Large intestine (tissue), 3 donors: Measurements from ENCODE around the gene NLN. TPM values are rescaled to one million over a fixed set of nuclear protein-coding genes. Genes with fewer than 3 reads are reported as not detected.

ENCODE experiments used
- DNase-seq, 2 donors: peaks; one replicate each; pipeline versions ENCODE4 v3.0.0 to v3.0.0-alpha.2; 2013
- H3K27ac ChIP-seq: one replicate; pipeline ENCODE4 v1.5.1; 2013; ENCODE audit warnings: low read length
- H3K27me3 ChIP-seq: 2 replicates; pipeline ENCODE4 v1.6.1; 2013; ENCODE audit warnings: low read length; ENCODE audit not compliant: control insufficient read depth, insufficient read depth
- H3K36me3 ChIP-seq: 2 replicates; pipeline ENCODE4 v1.6.1; 2013; ENCODE audit warnings: low read length; ENCODE audit not compliant: control insufficient read depth, insufficient read depth
- H3K4me1 ChIP-seq: one replicate; pipeline ENCODE4 v1.6.1; 2013; ENCODE audit warnings: low read length; ENCODE audit not compliant: control insufficient read depth, insufficient read depth
- H3K4me3 ChIP-seq: one replicate; pipeline ENCODE4 v1.5.1; 2013; ENCODE audit warnings: low read length
- H3K9me3 ChIP-seq: one replicate; pipeline ENCODE4 v1.6.1; 2013; ENCODE audit warnings: mild to moderate bottlenecking, low read depth, low read length, moderate library complexity; ENCODE audit not compliant: control insufficient read depth
- WGBS: methylation state at CpG from one replicate; pipeline ENCODE4 v1.1.5; 2013; ENCODE audit warnings: low lambda C conversion rate; ENCODE audit not compliant: insufficient coverage; 5-methylcytosine and 5-hydroxymethylcytosine counted together
- polyA plus RNA-seq: library from polyadenylated mRNA; unstranded; fragments of 120-200 nt; gene quantifications from one replicate; pipeline ENCODE4 v1.2.1, GENCODE V29; 2013

NLN gene
- polyA plus RNA-seq, 1 donor = 11.8 TPM

DNA sequence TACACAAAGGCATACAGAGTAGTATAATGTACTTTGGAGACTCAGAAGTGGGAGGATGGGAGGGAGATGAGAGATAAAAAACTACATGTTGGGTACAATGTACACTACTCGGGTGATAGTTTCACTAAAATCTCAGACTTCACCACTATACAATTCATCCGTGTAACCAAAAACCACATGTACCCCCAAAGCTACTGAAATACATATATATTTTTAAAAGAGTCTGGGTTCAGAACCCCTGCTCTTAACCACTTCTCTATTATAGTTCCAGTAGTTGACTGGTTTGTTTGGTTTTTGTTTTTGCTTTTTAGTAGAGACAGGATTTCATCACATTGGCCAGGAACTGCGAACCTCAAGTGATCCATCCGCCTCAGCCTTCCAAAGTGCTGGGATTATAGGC is 22.7 kb upstream of the NLN start:
- Histone ChIP-seq H3K9me3 (no peaks in the 10 kb centered on the region), H3K27ac (no peak overlapping the region), H3K4me1 (no peaks in the 10 kb centered on the region), H3K27me3 (no peaks in the 10 kb centered on the region), H3K4me3 (no peak overlapping the region), H3K36me3 (no peaks in the 10 kb centered on the region)
- 100% methylated on average over 2 of the region's 4 CpGs for WGBS
- DNase-seq = no peak

DNA sequence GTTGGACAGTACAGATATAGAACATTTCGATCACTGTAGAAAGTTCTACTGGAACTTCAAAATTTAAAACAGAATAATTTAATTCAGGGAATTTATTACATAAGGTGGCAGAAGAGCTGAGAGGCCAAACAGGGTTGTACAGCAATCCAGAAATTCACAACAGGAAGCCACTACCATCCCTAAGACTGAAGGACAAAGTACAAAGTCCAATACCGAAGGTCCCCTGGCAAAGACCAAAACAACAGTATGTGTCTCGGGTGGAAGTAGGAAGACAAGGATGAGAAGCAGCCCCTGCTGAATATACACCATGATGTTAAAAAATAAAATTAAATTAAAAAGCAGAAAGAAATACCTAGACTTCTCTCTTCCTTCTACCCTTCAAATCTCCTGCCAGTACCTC is 20.0 kb upstream of the NLN start:
- peak in 1 of 2 donors; percentile 23 for DNase-seq
- Histone ChIP-seq H3K4me3 (no peak overlapping the region), H3K36me3 (no peaks in the 10 kb centered on the region), H3K9me3 (no peaks in the 10 kb centered on the region), H3K27me3 (no peaks in the 10 kb centered on the region), H3K4me1 (no peaks in the 10 kb centered on the region), H3K27ac (no peak overlapping the region)
- WGBS = no CpG with 5 or more reads among the region's 3 CpGs

DNA sequence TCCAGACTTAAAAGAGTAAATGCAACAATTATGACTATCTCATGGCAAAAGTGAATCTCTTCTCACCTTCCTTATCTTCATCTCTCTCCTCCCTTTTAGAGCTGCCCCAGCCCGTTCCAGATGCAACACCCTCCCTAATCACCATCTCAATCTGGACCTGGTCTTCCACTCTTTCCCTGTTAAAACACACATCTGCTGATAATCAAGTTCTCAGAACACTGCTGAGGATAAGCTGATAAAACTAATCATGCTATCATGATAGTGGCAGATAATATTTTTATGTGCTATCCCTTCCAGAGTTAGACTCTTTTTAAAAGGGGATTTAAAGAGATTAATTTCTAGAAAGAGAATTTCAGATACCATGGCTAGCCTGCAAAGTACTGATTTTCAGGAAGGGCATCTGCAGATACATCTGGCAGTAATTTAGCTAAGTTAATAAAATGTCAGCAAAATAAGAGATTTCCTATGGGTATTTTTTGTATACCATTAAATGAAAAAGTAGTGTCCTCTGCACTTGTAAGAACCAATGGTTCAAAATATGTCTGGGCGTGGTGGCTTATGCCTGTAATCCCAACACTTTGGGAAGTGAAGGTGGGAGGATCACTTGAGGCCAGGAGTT is 17.3 kb upstream of the NLN start:
- DNase-seq = no peak
- no peak overlapping the region for H3K27ac ChIP-seq
- H3K27me3 ChIP-seq = no peaks in the 10 kb centered on the region
- H3K4me3 ChIP-seq = no peak overlapping the region
- WGBS = no CpG with 5 or more reads among the region's 2 CpGs
- H3K4me1 ChIP-seq = no peaks in the 10 kb centered on the region
- H3K36me3 ChIP-seq = no peaks in the 10 kb centered on the region
- no peaks in the 10 kb centered on the region for H3K9me3 ChIP-seq

DNA sequence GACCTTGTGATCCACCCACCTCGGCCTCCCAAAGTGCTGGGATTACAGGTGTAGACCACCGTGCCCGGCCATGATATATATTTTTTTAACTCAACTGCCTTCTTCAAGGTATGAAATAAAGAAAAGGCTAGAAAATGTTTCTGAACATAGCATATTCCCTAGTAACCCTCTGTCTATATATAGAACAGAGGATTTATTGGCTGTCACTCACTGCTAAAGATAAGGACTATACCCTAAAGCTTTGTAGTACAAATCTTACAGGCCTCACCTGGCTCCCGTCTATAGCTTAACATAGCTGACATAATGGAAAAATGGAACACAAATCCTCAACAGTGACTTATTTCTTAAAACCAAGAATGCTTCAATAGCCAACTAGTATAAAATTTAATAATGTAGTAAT is 14.3 kb upstream of the NLN start:
- DNase-seq = peak in 1 of 2 donors; percentile 15

DNA sequence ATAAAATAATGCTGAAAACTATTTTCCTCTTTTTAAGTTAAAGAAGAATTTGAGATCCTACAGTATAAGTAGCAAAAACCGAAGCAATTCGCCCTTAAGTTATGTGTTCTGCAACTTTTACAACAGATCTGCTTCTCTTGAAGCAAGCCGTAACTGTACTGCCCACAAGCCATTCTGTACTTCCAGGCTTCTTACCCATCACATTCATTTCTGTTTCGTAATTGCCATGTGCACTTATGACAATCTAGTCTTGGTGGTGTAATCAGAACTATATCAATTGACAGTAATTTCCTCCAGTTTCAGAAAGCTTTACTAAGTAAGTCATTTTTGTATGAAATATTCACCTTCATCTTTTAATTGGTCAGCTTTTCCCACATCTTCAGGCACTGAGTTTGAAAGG is 13.9 kb upstream of the NLN start:
- DNase-seq = no peak
- no peaks in the 10 kb centered on the region for H3K9me3 ChIP-seq
- no peaks in the 10 kb centered on the region for H3K4me1 ChIP-seq
- WGBS = 80% methylated on average over 1 of the region's 4 CpGs
- no peak overlapping the region for H3K4me3 ChIP-seq
- no peaks in the 10 kb centered on the region for H3K36me3 ChIP-seq
- no peak overlapping the region for H3K27ac ChIP-seq
- no peaks in the 10 kb centered on the region for H3K27me3 ChIP-seq

More for the DNA sequence above, 14.3 kb upstream of the NLN start:
- H3K27me3 ChIP-seq = no peaks in the 10 kb centered on the region
- no peaks in the 10 kb centered on the region for H3K36me3 ChIP-seq
- no CpG with 5 or more reads among the region's 4 CpGs for WGBS
- H3K4me3 ChIP-seq = no peak overlapping the region
- no peaks in the 10 kb centered on the region for H3K4me1 ChIP-seq
- no peaks in the 10 kb centered on the region for H3K9me3 ChIP-seq
- H3K27ac ChIP-seq = no peak overlapping the region

DNA sequence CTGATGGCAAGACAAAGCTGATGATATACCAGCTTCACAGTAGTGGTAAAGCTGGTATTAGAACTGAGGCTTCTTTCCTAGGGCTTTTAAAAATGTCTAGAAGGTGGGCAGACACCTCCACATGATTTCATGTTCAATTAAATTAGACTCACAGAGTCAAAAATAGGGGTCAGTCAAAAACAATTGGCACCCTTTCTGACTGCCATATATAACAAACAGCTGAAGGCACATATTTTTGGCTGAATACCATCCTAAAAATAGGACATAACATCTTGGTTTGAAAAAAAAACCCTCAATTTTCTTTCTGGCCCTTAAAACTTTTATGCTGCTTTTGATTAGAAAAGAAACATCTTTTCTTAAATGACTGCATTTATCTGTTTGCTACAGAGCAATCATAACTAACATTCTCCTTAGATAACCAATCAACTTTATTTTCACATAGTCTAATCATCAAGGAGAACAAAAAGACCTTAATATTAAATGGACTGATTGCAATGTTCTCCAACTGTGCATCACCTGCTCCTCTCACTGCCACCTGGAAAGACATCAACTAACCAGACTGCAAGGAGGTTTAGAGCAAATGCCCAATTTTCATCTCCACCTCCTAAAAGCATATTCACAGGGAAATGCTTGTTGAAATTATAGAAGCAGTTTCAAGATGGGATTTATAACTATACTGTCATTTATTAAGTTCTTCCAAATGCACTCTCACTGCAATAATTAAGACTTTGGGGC is 3.3 kb upstream of the NLN start:
- Histone ChIP-seq H3K4me1 (no peaks in the 10 kb centered on the region), H3K27me3 (no peaks in the 10 kb centered on the region), H3K9me3 (no peaks in the 10 kb centered on the region), H3K27ac (no peak overlapping the region), H3K4me3 (no peak overlapping the region), H3K36me3 (no peaks in the 10 kb centered on the region)
- no peak for DNase-seq

DNA sequence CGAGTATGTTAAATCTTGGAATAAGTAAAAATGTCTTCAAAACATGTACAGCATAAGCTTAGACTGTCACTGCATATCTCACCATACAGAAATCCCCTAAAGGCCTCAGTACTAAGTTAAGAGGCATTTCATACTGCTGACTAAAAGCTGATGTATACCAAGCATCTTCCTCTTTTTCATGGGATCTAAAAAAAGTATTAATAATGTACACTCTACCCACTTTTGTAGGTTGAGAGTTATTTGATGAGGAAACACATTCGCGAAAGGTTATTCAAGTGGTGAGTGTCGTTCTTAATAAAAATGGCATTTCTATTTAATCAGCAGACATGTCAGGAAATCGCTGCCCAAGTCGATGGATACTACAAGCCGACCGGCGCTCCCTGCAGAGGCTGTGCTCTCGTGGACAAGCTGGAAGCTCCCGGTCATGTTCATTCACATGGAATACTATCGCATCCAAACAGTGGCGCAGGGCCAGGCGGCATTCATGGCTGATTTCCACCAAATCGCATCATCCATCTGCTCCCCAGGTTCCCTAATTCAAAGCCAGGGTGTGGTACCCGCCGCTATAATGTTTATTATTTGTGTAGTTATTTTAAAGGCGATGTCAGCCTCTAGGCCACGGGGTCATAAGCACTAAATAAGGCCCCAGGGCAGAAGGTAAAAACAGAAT is 820 bp upstream of the NLN start:
- Histone ChIP-seq H3K4me3 (peak overlapping the region; percentile 73), H3K27me3 (no peaks in the 10 kb centered on the region), H3K4me1 (no peaks in the 10 kb centered on the region), H3K27ac (peak overlapping the region; percentile 33), H3K36me3 (no peaks in the 10 kb centered on the region), H3K9me3 (no peaks in the 10 kb centered on the region)
- no CpG with 5 or more reads among the region's 19 CpGs for WGBS
- peak; percentile 13 to 50 for DNase-seq

DNA sequence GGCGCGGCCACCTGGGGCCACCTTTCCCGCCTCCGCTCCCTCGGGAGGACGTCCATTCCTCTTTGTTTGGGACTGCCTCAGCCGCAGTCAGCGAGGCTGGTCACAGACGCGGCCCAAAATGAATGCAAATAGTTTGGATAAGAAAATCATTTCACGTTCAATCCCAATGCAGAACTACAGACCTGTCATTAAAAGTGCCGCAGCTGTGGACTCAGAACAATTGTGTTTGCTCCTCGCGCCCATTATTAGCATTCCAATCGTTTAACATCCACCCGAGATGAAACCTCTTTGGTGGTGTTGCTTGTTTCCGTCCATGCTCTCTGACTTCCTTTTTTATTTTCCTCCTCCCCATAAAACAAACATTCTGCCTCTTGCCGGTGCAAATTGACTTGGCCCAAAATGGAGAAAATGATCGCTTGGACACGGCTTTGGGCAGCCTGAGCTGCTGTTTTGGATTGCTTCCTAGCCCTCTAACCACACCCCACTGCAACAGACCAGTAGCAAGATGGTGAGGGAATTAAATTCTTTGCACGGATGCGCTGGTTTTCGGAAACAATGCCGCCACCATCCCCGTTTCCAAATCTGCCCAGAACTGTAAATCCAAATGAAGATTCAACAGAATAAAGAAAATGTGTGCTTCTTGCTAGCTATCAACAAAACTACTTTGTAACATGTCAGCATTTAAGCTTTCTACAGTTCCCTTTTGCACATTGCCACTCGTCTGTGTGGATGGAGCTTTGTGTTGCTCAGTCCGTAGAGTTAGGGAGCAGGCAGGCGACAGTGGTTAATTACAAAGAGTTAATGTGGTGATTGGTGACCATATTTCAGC is 784 bp downstream of the NLN start:
- H3K4me3 ChIP-seq = peak overlapping the region; percentile 69
- DNase-seq = peak; percentile 9 to 51
- H3K36me3 ChIP-seq = no peaks in the 10 kb centered on the region
- no peaks in the 10 kb centered on the region for H3K27me3 ChIP-seq
- peak overlapping the region; percentile 18 for H3K27ac ChIP-seq
- H3K9me3 ChIP-seq = no peaks in the 10 kb centered on the region
- 20% methylated on average over 2 of the region's 28 CpGs for WGBS
- H3K4me1 ChIP-seq = no peaks in the 10 kb centered on the region

DNA sequence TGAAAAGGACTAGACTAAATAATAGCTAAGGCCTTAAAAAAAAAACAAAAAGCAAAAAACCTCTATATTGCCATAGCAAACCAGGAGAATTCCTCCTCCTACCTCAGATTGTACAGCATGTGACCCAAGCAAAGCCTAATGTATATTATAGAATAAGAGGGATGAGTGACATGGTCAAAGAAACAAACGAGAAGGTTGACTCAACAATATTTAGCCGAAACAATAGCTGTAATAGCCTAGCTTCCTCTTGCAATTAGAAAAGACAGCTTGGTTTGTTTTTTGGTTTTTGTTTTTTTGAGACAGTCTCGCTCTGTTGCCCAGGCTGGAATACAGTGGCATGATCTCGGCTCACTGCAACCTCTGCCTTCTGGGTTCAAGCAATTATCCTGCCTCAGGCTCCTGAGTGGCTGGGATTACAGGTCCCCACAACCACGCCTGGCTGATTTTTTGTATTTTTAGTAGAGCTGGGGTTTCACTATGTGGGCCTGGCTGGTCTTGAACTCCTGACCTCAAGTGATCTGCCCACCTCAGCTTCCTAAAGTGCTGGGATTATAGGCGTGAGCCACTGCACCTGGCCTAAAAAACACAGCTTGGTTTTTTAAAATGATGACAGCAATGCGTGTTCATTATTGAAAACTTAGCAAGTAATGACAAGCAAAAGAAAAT is 5.6 kb downstream of the NLN start:
- Histone ChIP-seq H3K27me3 (no peaks in the 10 kb centered on the region), H3K4me3 (no peak overlapping the region), H3K36me3 (no peaks in the 10 kb centered on the region), H3K27ac (no peak overlapping the region), H3K9me3 (no peaks in the 10 kb centered on the region), H3K4me1 (no peaks in the 10 kb centered on the region)
- WGBS = 100% methylated on average over 3 of the region's 7 CpGs
- no peak for DNase-seq

DNA sequence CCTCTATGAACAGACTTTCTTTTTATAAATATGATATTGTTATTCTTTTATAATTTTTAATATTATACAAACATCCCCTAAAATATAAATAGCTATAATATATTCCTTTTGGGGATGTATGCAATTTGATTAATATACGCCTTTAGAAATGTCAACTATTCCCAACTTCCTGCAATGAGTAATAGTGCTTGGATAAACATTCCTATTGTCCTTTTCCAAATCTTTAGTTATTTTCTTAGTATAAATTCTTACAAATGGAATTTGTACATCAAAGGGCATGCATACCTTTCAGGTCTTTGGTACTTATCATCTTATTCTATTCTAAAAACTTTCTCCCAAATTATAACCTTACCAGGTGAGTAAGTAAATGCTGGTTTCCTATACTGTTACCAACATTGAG is 6.2 kb downstream of the NLN start:
- WGBS = 100% methylated on average over 1 of the region's 1 CpG
- no peak for DNase-seq
- no peak overlapping the region for H3K27ac ChIP-seq
- no peak overlapping the region for H3K4me3 ChIP-seq
- H3K4me1 ChIP-seq = no peaks in the 10 kb centered on the region
- no peaks in the 10 kb centered on the region for H3K9me3 ChIP-seq
- no peaks in the 10 kb centered on the region for H3K27me3 ChIP-seq
- no peaks in the 10 kb centered on the region for H3K36me3 ChIP-seq
